Nephron progenitor cell (in vitro differentiated cells): ENCODE measurements around the gene CLEC18B.
"Not testable (repeated sequence)": the region's sequence is repeated elsewhere in the genome, so short reads cannot be mapped to it uniquely, and the experiment has no call there.

Experiments
- DNase-seq: peaks from one replicate; pipeline ENCODE4 v3.0.0; 2021
- H3K27ac Mint-ChIP-seq: 2 replicates; pipeline ENCODE4 v1.8.0; 2021; ENCODE audit warnings: mild to moderate bottlenecking, moderate library complexity, mixed read lengths
- H3K27me3 Mint-ChIP-seq: 2 replicates; pipeline ENCODE4 v1.8.0; 2021; ENCODE audit warnings: mild to moderate bottlenecking, low read depth, mixed read lengths; ENCODE audit not compliant: poor library complexity
- H3K36me3 Mint-ChIP-seq: 2 replicates; pipeline ENCODE4 v1.8.0; 2021; ENCODE audit warnings: low read depth, mixed read lengths
- H3K4me1 Mint-ChIP-seq: 2 replicates; pipeline ENCODE4 v1.8.0; 2021; ENCODE audit warnings: mixed read lengths
- H3K4me3 Mint-ChIP-seq: 2 replicates; pipeline ENCODE4 v1.8.0; 2021; ENCODE audit warnings: mild to moderate bottlenecking, moderate library complexity, mixed read lengths
- H3K9me3 Mint-ChIP-seq: 2 replicates; pipeline ENCODE4 v1.8.0; 2021; ENCODE audit warnings: mild to moderate bottlenecking, moderate library complexity, mixed read lengths

The CLEC18B gene

GRCh38 chr16:74412775-74413390 lies 8.4 kb downstream of the CLEC18B start:
- H3K4me3 Mint-ChIP-seq, H3K36me3 Mint-ChIP-seq, H3K27me3 Mint-ChIP-seq, DNase-seq, H3K27ac Mint-ChIP-seq, H3K9me3 Mint-ChIP-seq, H3K4me1 Mint-ChIP-seq: not testable (repeated sequence)

- DNase-seq, H3K36me3 Mint-ChIP-seq, H3K9me3 Mint-ChIP-seq, H3K4me3 Mint-ChIP-seq, H3K27me3 Mint-ChIP-seq, H3K4me1 Mint-ChIP-seq, H3K27ac Mint-ChIP-seq: not testable (repeated sequence)
Observed at GRCh38 chr16:74412138-74412774, 9.0 kb downstream of the CLEC18B start.

GRCh38 chr16:74410981-74411380 lies 10.3 kb downstream of the CLEC18B start:
- not testable (repeated sequence) for H3K27me3 Mint-ChIP-seq, H3K36me3 Mint-ChIP-seq, H3K9me3 Mint-ChIP-seq, H3K27ac Mint-ChIP-seq, H3K4me1 Mint-ChIP-seq, DNase-seq, H3K4me3 Mint-ChIP-seq

- not testable (repeated sequence) for H3K27ac Mint-ChIP-seq, H3K36me3 Mint-ChIP-seq, DNase-seq, H3K9me3 Mint-ChIP-seq, H3K4me3 Mint-ChIP-seq, H3K27me3 Mint-ChIP-seq, H3K4me1 Mint-ChIP-seq
Observed at GRCh38 chr16:74410057-74410957, 11.0 kb downstream of the CLEC18B start.

- not testable (repeated sequence) for H3K27me3 Mint-ChIP-seq, H3K27ac Mint-ChIP-seq, H3K36me3 Mint-ChIP-seq, H3K4me3 Mint-ChIP-seq, H3K4me1 Mint-ChIP-seq, H3K9me3 Mint-ChIP-seq, DNase-seq
Observed at GRCh38 chr16:74409185-74409981, 11.9 kb downstream of the CLEC18B start.

- H3K27ac Mint-ChIP-seq, H3K4me1 Mint-ChIP-seq, H3K27me3 Mint-ChIP-seq, H3K4me3 Mint-ChIP-seq, H3K9me3 Mint-ChIP-seq, H3K36me3 Mint-ChIP-seq, DNase-seq: not testable (repeated sequence)
Observed at GRCh38 chr16:74407362-74407705, 13.9 kb downstream of the CLEC18B start.

- H3K27me3 Mint-ChIP-seq, H3K27ac Mint-ChIP-seq, H3K36me3 Mint-ChIP-seq, H3K4me3 Mint-ChIP-seq, H3K9me3 Mint-ChIP-seq, H3K4me1 Mint-ChIP-seq: not testable (repeated sequence)
- peak; percentile 38 for DNase-seq
Observed at GRCh38 chr16:74406600-74407361, 14.5 kb downstream of the CLEC18B start.

- not testable (repeated sequence) for H3K4me1 Mint-ChIP-seq, H3K27ac Mint-ChIP-seq, H3K36me3 Mint-ChIP-seq, H3K27me3 Mint-ChIP-seq, H3K9me3 Mint-ChIP-seq, DNase-seq, H3K4me3 Mint-ChIP-seq
Observed at GRCh38 chr16:74404148-74404933, 16.9 kb downstream of the CLEC18B start.

- peaks cover 31% of the 10 kb centered on the region for H3K4me1 Mint-ChIP-seq
- not testable (repeated sequence) for DNase-seq, H3K36me3 Mint-ChIP-seq, H3K4me3 Mint-ChIP-seq, H3K9me3 Mint-ChIP-seq, H3K27me3 Mint-ChIP-seq
- H3K27ac Mint-ChIP-seq: peak overlapping the region; percentile 36
Observed at GRCh38 chr16:74400238-74400637, 21.0 kb downstream of the CLEC18B start.

GRCh38 chr16:74398212-74398895 lies 22.9 kb downstream of the CLEC18B start:
- H3K9me3 Mint-ChIP-seq, H3K36me3 Mint-ChIP-seq, H3K4me3 Mint-ChIP-seq, H3K27me3 Mint-ChIP-seq, DNase-seq: not testable (repeated sequence)
- H3K4me1 Mint-ChIP-seq: peaks cover 31% of the 10 kb centered on the region
- H3K27ac Mint-ChIP-seq: peak overlapping the region; percentile 77

GRCh38 chr16:74396521-74397017 lies 24.7 kb downstream of the CLEC18B start:
- DNase-seq: peak; percentile 22
- Mint-ChIP-seq H3K4me3 (peak overlapping the region; percentile 47), H3K27ac (peak overlapping the region; percentile 97), H3K4me1 (peaks cover 32% of the 10 kb centered on the region)
- H3K9me3 Mint-ChIP-seq, H3K27me3 Mint-ChIP-seq, H3K36me3 Mint-ChIP-seq: not testable (repeated sequence)

- not testable (repeated sequence) for H3K36me3 Mint-ChIP-seq, DNase-seq, H3K27me3 Mint-ChIP-seq, H3K9me3 Mint-ChIP-seq, H3K4me3 Mint-ChIP-seq, H3K27ac Mint-ChIP-seq
- H3K4me1 Mint-ChIP-seq: peaks cover 32% of the 10 kb centered on the region
Observed at GRCh38 chr16:74394604-74395003, 26.7 kb downstream of the CLEC18B start.
